ENCODE data around the gene TCF4. TPM values are rescaled to one million over a fixed set of nuclear protein-coding genes. Genes with fewer than 3 reads are reported as not detected.
A peak's percentile ranks its signal among the peaks of the same experiment; 100 is the strongest.

The TCF4 gene
- total RNA-seq, 1 donor from 2014 or later = 56.8 TPM

GRCh38 chr18:55206927-55207326 is 381.1 kb downstream of the TCF4 start:
- Mint-ChIP-seq H3K4me1 (ENCODE audit: low read depth) (no peaks in the 10 kb centered on the region), H3K27me3 (no peaks in the 10 kb centered on the region), H3K9me3 (ENCODE audit: low read depth) (peaks cover 5% of the 10 kb centered on the region), H3K27ac (no peak overlapping the region), H3K4me3 (ENCODE audit: low read depth) (no peak overlapping the region), H3K36me3 (ENCODE audit: insufficient read depth) (no peaks in the 10 kb centered on the region)
- DNase-seq (ENCODE audit: low spot score, unreplicated experiment) = no peak
- TF ChIP-seq, protein P1, sequence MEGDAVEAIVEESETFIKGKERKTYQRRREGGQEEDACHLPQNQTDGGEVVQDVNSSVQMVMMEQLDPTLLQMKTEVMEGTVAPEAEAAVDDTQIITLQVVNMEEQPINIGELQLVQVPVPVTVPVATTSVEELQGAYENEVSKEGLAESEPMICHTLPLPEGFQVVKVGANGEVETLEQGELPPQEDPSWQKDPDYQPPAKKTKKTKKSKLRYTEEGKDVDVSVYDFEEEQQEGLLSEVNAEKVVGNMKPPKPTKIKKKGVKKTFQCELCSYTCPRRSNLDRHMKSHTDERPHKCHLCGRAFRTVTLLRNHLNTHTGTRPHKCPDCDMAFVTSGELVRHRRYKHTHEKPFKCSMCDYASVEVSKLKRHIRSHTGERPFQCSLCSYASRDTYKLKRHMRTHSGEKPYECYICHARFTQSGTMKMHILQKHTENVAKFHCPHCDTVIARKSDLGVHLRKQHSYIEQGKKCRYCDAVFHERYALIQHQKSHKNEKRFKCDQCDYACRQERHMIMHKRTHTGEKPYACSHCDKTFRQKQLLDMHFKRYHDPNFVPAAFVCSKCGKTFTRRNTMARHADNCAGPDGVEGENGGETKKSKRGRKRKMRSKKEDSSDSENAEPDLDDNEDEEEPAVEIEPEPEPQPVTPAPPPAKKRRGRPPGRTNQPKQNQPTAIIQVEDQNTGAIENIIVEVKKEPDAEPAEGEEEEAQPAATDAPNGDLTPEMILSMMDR (IDR thresholded peaks at IDR 0.05; ENCODE audit: unreplicated experiment) = no peak

- TF ChIP-seq, protein P1 (IDR thresholded peaks at IDR 0.05; ENCODE audit: unreplicated experiment) = no peak
Measured at GRCh38 chr18:55202232-55202917, 385.6 kb downstream of the TCF4 start.

DNA sequence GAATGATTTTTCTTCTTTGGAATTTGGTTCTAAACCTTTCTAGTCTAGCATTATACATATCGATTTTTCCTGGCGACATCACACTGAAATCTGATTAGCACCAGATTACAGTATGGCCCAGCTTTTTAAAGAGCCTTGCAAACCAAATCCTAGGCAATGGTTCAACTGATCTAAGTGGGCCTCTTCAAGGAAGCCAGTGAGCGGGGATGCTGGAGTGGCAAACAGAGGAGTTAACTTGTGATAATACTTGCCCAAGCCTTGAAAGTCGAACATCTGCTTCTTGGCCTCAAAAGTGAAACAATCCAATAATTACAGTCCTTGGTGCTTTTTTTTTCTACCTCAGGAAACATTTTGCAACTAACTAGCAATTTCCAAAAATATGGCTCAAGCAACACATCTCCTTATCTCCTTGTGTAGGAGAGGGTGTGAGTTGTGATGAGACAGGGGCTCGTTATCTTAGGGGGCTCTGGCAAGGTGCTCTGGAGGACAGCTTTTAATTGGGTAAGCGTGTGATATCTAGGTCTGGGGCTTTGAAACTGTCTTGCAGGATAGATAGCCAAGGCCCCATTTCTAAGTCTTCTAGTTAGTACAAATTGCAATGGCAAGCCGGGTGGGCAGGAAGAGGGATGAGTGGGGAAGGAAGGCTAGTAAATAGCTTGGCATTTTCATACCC is 388.6 kb downstream of the TCF4 start:
- Mint-ChIP-seq H3K9me3 (ENCODE audit: low read depth) (peaks cover 5% of the 10 kb centered on the region), H3K4me3 (ENCODE audit: low read depth) (no peak overlapping the region), H3K27me3 (no peaks in the 10 kb centered on the region), H3K36me3 (ENCODE audit: insufficient read depth) (no peaks in the 10 kb centered on the region), H3K27ac (no peak overlapping the region), H3K4me1 (ENCODE audit: low read depth) (no peaks in the 10 kb centered on the region)
- TF ChIP-seq, protein P1 (IDR thresholded peaks at IDR 0.05; ENCODE audit: unreplicated experiment) = no peak
- DNase-seq (ENCODE audit: low spot score, unreplicated experiment) = no peak

More at GRCh38 chr18:55202232-55202917, 385.6 kb downstream of the TCF4 start:
- Mint-ChIP-seq H3K27me3 (no peaks in the 10 kb centered on the region), H3K4me1 (ENCODE audit: low read depth) (no peaks in the 10 kb centered on the region), H3K36me3 (ENCODE audit: insufficient read depth) (no peaks in the 10 kb centered on the region), H3K4me3 (ENCODE audit: low read depth) (no peak overlapping the region), H3K27ac (no peak overlapping the region), H3K9me3 (ENCODE audit: low read depth) (peaks cover 5% of the 10 kb centered on the region)
- DNase-seq (ENCODE audit: low spot score, unreplicated experiment) = no peak

DNA sequence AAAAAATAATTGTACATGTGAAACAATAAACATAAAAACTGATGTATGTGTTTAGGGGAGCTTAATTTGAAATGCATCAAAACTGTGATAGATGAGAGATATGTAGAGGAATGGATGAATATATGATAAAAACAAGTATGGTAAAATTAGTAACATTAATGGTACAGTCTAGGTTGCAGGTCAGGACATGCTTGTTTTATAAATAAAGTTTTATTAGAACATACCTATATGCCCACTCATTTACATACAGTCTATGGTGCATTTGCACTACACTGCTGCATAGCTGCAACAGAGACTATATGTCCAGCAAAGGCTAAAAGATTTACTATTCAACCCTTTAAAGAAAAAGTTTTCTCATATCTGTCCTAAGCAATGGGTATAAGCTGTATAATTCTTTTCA is 392.1 kb downstream of the TCF4 start:
- H3K36me3 Mint-ChIP-seq (ENCODE audit: insufficient read depth) = no peaks in the 10 kb centered on the region
- TF ChIP-seq, protein P1 (IDR thresholded peaks at IDR 0.05; ENCODE audit: unreplicated experiment) = no peak

GRCh38 chr18:55189972-55190371 is 398.0 kb downstream of the TCF4 start:
- H3K9me3 Mint-ChIP-seq (ENCODE audit: low read depth) = no peaks in the 10 kb centered on the region
- H3K4me3 Mint-ChIP-seq (ENCODE audit: low read depth) = no peak overlapping the region
- TF ChIP-seq, protein P1 (IDR thresholded peaks at IDR 0.05; ENCODE audit: unreplicated experiment) = no peak
- peak overlapping the region; percentile 66 for H3K27ac Mint-ChIP-seq
- peaks cover 3% of the 10 kb centered on the region for H3K27me3 Mint-ChIP-seq
- H3K36me3 Mint-ChIP-seq (ENCODE audit: insufficient read depth) = no peaks in the 10 kb centered on the region
- H3K4me1 Mint-ChIP-seq (ENCODE audit: low read depth) = peaks cover 1% of the 10 kb centered on the region
- DNase-seq (ENCODE audit: low spot score, unreplicated experiment) = no peak

More for the DNA sequence above, 392.1 kb downstream of the TCF4 start:
- H3K27me3 Mint-ChIP-seq = no peaks in the 10 kb centered on the region
- no peaks in the 10 kb centered on the region for H3K9me3 Mint-ChIP-seq (ENCODE audit: low read depth)
- H3K4me3 Mint-ChIP-seq (ENCODE audit: low read depth) = no peak overlapping the region
- DNase-seq (ENCODE audit: low spot score, unreplicated experiment) = no peak
- H3K4me1 Mint-ChIP-seq (ENCODE audit: low read depth) = no peaks in the 10 kb centered on the region
- no peak overlapping the region for H3K27ac Mint-ChIP-seq
